Measurements from ENCODE around the gene DRC3. TPM values are rescaled to one million over a fixed set of nuclear protein-coding genes. Genes with fewer than 3 reads are reported as not detected.
"Not testable (repeated sequence)": the region's sequence is repeated elsewhere in the genome, so short reads cannot be mapped to it uniquely, and the experiment has no call there.

The DRC3 gene
- total RNA-seq, 1 donor from 2014 or later: 1.6 TPM

DNA sequence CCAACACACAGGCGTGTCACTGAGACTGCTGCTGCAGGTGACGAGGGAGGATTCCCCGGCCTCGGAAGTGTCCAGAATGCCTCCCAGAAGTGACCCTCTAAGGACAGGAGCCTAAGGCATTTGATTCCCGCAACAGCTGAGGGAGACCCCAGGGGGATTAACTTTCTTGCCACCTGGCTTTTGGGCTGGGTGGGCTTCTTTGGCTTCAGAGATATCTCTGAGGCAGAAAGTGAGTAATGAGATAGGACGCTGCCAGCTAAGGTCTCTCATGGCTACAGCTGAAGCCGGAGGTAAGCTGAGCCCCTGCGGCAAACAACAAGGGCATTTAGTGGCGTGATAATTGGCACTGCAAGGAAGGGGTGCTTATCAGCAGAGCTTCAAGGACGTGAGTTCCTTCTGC, 17.0 kb downstream of the DRC3 start:
- FAIRE-seq: no peak
- no peak for DNase-seq (ENCODE audit: low spot score in 2 of 2)

GRCh38 chr17:17990282-17990681, 17.6 kb downstream of the DRC3 start:
- DNase-seq (ENCODE audit: low spot score in 2 of 2) (no peak), FAIRE-seq (no peak)

DNA sequence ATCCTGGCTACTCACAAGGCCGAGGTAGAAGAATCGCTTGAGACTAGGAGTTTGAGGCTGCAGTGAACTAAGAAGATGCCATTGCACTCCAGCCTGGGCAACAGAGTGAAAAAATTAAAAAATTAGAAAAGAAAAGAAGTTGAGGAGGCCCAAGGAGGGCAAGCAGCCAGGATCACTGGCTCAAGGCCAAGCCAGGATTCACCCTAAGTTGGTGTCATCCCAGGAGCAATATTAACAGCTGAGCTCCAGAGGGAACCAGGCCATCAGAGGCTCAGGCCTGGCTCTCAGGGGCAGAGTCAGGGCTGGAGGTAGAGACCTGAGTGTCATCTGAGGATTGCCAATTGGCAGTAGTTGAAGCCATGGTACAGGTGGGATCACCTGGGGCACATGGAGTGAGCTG, 20.7 kb downstream of the DRC3 start:
- DNase-seq (ENCODE audit: low spot score in 2 of 2) (no peak), FAIRE-seq (no peak)

DNA sequence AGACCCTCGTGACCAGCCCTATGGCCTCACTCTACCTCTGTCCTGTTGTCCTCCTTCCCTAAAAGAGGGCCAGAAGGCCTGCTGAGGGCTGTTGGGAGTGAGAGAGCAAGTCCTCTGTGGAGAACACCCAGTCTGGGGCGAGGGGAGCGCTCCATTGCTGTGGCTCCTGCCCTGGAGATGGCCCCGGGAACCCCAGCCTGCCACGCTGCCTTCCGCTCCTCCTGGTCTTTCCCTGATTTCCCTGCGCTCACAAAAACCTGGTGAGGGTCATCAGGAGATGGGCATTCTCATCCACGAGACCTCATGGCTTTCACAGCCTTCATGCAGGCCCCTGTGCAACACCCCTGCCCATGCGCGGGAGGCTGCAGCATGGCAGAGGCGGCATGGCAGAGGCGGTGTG, 21.2 kb downstream of the DRC3 start:
- DNase-seq (ENCODE audit: low spot score in 2 of 2): no peak
- no peak for FAIRE-seq

DNA sequence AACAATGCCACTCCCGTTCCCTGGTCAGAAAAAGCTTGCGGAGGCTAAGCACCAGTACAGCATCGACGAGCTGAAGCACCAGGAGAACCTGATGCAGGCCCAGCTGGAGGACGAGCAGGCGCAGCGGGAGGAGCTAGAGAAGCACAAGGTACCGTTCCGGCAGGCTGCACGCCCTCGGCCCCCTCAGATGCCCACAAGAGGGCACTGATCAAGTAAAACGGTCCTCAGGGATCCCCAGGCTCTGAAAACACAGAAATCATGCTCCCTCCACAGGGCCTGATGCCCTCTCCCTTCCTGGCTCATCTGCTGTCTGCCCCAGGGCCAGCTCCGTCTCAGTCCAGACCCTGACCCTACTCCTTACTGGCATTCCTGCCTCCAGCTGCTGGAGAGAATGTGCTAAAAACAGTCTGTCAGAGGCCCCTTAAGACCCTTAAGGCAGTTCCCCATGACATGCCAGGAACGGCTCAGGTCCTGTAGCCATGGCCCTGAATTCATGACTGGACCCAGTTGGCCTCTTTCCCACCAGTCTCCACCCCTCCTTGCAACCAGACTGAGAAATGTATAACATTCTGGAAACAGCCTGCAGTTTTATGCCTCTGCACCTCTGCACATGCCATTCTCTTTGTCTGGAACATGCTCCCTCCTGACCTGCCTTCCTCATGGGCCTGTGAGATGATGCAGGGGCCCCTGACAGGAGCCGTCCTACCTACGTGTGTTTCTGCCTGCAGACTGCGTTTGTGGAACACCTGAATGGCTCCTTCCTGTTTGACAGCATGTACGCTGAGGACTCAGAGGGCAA, 21.8 kb downstream of the DRC3 start:
- no peak for FAIRE-seq
- no peak for DNase-seq (ENCODE audit: low spot score in 2 of 2)

GRCh38 chr17:17995887-17996286, 23.2 kb downstream of the DRC3 start:
- DNase-seq (ENCODE audit: low spot score in 2 of 2); FAIRE-seq: not testable (repeated sequence)

GRCh38 chr17:17998934-17999333, 26.3 kb downstream of the DRC3 start:
- no peak for FAIRE-seq

GRCh38 chr17:17999364-18000029, 26.8 kb downstream of the DRC3 start:
- no peak for DNase-seq (ENCODE audit: low spot score in 2 of 2)
- no peak for FAIRE-seq

More at GRCh38 chr17:17998934-17999333, 26.3 kb downstream of the DRC3 start:
- DNase-seq (ENCODE audit: low spot score in 2 of 2): no peak

GRCh38 chr17:18000030-18000408, 27.4 kb downstream of the DRC3 start:
- FAIRE-seq: no peak
- DNase-seq (ENCODE audit: low spot score in 2 of 2): no peak

DNA sequence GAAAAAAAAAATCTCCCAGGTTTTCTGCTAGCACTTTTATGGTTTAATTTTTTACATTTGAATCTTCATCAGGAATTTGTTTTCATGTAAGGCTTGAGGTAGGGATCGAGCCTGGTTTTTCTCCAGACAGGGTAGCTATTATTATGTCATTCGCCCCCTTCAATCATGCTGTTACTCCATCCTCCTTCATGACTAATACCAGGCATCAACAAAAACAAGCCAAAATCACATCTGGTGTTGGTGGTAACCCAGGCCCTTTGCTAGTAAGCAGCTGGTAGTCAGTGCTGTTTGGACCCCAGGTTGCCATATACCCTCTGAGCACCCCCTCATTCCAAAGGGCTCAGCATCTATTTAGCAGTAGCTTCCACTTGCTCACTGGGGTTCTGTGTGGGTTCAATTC, 29.5 kb downstream of the DRC3 start:
- DNase-seq (ENCODE audit: low spot score in 2 of 2) (no peak), FAIRE-seq (no peak)

GRCh38 chr17:18004345-18004744, 31.7 kb downstream of the DRC3 start:
- FAIRE-seq (no peak), DNase-seq (ENCODE audit: low spot score in 2 of 2) (no peak)

- FAIRE-seq: no peak
- DNase-seq (ENCODE audit: low spot score in 2 of 2): no peak
Measured at GRCh38 chr17:18004884-18005305, 32.2 kb downstream of the DRC3 start.

GRCh38 chr17:18005496-18005895, 32.8 kb downstream of the DRC3 start:
- DNase-seq (ENCODE audit: low spot score in 2 of 2): no peak
- FAIRE-seq: no peak

GRCh38 chr17:18006495-18007239, 34.0 kb downstream of the DRC3 start:
- FAIRE-seq: no peak
- no peak for DNase-seq (ENCODE audit: low spot score in 2 of 2)

GRCh38 chr17:18008496-18009268, 36.0 kb downstream of the DRC3 start:
- FAIRE-seq: no peak
- DNase-seq (ENCODE audit: low spot score in 2 of 2): no peak

- FAIRE-seq (no peak), DNase-seq (ENCODE audit: low spot score in 2 of 2) (no peak)
Measured at GRCh38 chr17:18009609-18010420, 37.2 kb downstream of the DRC3 start.

GRCh38 chr17:18011286-18011685, 38.6 kb downstream of the DRC3 start:
- DNase-seq (ENCODE audit: low spot score in 2 of 2) (no peak), FAIRE-seq (no peak)

- no peak for FAIRE-seq
- no peak for DNase-seq (ENCODE audit: low spot score in 2 of 2)
Measured at GRCh38 chr17:18014006-18014405, 41.3 kb downstream of the DRC3 start.

- DNase-seq (ENCODE audit: low spot score in 2 of 2) (no peak), FAIRE-seq (no peak)
Measured at GRCh38 chr17:18015593-18015992, 42.9 kb downstream of the DRC3 start.

DNA sequence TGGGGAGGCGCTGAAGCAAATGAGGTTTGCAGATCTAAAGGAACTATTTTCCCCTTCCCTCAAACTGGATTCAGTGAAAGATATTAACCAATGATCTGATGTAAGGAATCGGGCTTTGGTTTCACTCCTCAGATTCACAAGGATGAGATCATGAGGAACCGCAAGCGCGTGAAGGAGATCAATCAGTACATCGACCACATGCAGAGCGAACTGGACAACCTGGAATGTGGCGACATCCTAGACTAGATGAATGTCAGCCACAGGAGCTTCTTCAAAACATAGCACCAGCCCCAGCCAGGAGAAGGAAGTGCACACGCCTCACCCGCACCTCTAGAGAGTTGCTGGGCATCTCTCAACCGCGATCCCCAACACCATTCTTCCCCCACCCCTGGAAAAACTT, 43.8 kb downstream of the DRC3 start:
- no peak for FAIRE-seq
- DNase-seq (ENCODE audit: low spot score in 2 of 2): no peak

Data from frontal cortex (tissue), 4 donors.